Mesothelial cell of epicardium (in vitro differentiated cells): ENCODE data around the gene EDIL3. TPM values are rescaled to one million over a fixed set of nuclear protein-coding genes. Genes with fewer than 3 reads are reported as not detected.

Source experiments
- DNase-seq, 2 experiments: peaks; one replicate each; pipeline ENCODE4 v3.0.0; 2021; ENCODE audit warnings: low spot score in 2 of 2; ENCODE audit not compliant: unreplicated experiment in 2 of 2
- H3K27ac Mint-ChIP-seq: 2 replicates; pipeline ENCODE4 v1.8.0; 2021; ENCODE audit warnings: mixed read lengths
- H3K27me3 Mint-ChIP-seq: 2 replicates; pipeline ENCODE4 v1.8.0; 2021; ENCODE audit warnings: low read depth, mixed read lengths
- H3K36me3 Mint-ChIP-seq: 2 replicates; pipeline ENCODE4 v1.8.0; 2021; ENCODE audit warnings: mixed read lengths
- H3K4me1 Mint-ChIP-seq: 2 replicates; pipeline ENCODE4 v1.8.0; 2021; ENCODE audit warnings: mixed read lengths
- H3K4me3 Mint-ChIP-seq: 2 replicates; pipeline ENCODE4 v1.8.0; 2021; ENCODE audit warnings: mild to moderate bottlenecking, moderate library complexity, mixed read lengths
- H3K9me3 Mint-ChIP-seq: 2 replicates; pipeline ENCODE4 v1.8.0; 2021; ENCODE audit warnings: mixed read lengths
- total RNA-seq: library from RNA; stranded (reverse); gene quantifications from 3 replicates; pipeline ENCODE4 v1.2.1, GENCODE V29; 2021
- TF ChIP-seq, protein P1 (sequence below): fragments of 200-600 bp; sonication (generic); IDR thresholded peaks from one replicate; pipeline ENCODE4 v1.5.0; 2021; ENCODE audit warnings: antibody characterized with exemption; ENCODE audit not compliant: unreplicated experiment

EDIL3 gene, protein sequence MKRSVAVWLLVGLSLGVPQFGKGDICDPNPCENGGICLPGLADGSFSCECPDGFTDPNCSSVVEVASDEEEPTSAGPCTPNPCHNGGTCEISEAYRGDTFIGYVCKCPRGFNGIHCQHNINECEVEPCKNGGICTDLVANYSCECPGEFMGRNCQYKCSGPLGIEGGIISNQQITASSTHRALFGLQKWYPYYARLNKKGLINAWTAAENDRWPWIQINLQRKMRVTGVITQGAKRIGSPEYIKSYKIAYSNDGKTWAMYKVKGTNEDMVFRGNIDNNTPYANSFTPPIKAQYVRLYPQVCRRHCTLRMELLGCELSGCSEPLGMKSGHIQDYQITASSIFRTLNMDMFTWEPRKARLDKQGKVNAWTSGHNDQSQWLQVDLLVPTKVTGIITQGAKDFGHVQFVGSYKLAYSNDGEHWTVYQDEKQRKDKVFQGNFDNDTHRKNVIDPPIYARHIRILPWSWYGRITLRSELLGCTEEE
- total RNA-seq, result 45.2 to 51.3 TPM (median 48.0 TPM) in 3 replicates

DNA sequence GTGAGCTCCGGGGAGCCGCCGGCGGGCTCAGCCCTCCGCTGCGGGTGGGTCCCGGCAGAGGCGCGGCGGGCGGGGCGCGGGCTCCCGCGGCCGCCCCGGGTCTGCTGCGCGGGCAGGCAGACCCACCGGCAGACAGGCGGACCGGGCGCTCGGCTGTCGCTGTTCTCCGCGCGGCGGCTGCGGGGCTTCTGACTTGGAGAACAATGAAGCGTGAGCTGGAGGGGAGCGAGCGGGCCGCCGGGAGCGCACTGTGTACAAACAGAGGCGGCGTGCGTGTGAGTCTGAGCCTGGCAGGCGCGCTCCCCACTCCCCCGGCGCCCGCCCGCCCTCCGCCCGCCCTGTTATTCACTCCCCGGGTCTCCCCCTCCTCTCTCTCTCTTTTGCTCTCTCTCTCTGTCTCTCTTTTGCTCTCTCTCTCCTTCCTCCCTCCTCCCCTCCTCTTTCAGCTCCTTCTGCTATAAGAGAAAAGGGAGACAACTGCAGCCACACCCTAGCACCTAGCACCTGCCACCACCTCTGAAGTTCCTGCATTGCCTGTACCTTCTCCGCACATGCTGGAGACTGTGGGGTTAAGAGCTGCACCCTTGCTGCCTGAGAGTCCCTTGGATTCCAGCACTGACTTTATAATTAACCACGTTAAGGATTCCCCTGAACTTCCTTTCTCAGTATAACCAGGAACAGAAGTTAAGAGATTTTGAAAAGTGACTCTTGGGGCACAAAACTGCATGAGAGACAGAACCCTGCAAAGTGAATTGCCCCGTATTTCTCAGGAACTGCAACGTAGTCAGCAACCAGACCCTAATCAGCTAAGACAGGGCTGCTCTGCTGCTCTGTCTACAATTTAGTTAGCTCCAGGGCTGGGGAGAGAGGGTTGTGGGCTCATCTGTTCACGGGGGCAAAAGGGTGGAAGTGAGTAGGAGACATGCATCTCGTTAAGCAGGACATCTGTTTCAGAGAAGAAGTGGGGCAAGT, at the start of gene EDIL3:
Gene EDIL3 (minus strand): TSS at position 277 of the 972 bp plus-strand sequence. CDS start 506 bp downstream, outside the sequence.
- H3K27ac Mint-ChIP-seq, result peak within 1 kb of the TSS; percentile 96
- H3K4me1 Mint-ChIP-seq, result peaks cover 19% of the 10 kb centered on the region
- TF ChIP-seq, protein P1, sequence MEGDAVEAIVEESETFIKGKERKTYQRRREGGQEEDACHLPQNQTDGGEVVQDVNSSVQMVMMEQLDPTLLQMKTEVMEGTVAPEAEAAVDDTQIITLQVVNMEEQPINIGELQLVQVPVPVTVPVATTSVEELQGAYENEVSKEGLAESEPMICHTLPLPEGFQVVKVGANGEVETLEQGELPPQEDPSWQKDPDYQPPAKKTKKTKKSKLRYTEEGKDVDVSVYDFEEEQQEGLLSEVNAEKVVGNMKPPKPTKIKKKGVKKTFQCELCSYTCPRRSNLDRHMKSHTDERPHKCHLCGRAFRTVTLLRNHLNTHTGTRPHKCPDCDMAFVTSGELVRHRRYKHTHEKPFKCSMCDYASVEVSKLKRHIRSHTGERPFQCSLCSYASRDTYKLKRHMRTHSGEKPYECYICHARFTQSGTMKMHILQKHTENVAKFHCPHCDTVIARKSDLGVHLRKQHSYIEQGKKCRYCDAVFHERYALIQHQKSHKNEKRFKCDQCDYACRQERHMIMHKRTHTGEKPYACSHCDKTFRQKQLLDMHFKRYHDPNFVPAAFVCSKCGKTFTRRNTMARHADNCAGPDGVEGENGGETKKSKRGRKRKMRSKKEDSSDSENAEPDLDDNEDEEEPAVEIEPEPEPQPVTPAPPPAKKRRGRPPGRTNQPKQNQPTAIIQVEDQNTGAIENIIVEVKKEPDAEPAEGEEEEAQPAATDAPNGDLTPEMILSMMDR, result no peak
- DNase-seq, result peak; percentile 51 to 75
- H3K36me3 Mint-ChIP-seq, result no peaks in the 10 kb centered on the region
- H3K9me3 Mint-ChIP-seq, result no peaks in the 10 kb centered on the region
- H3K4me3 Mint-ChIP-seq, result peak within 1 kb of the TSS; percentile 86
- H3K27me3 Mint-ChIP-seq, result peaks cover 12% of the 10 kb centered on the region

DNA sequence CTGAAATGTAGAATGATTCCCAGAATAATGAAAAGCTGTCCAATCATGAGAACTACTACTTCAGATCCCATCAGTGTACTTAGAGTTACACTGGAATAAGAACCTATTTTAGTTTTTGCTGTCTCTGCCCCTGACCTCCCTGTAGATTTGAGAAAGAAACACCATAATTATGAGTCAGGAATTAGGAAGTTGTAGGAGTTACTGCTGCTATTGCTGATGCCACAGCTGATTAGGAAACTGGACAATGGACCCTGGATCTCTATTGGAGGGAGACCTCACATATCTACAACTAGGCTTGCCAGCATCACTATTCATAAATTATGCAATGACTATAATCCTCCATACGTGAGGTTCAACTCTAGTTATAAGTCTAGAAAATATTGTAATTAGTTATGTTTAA, 48.8 kb upstream of the EDIL3 start:
- Mint-ChIP-seq H3K27ac (no peak overlapping the region), H3K4me1 (peaks cover 11% of the 10 kb centered on the region), H3K4me3 (no peak overlapping the region), H3K27me3 (no peaks in the 10 kb centered on the region), H3K9me3 (peaks cover 12% of the 10 kb centered on the region), H3K36me3 (peaks cover 6% of the 10 kb centered on the region)
- TF ChIP-seq, protein P1, result no peak
- no peak for DNase-seq

DNA sequence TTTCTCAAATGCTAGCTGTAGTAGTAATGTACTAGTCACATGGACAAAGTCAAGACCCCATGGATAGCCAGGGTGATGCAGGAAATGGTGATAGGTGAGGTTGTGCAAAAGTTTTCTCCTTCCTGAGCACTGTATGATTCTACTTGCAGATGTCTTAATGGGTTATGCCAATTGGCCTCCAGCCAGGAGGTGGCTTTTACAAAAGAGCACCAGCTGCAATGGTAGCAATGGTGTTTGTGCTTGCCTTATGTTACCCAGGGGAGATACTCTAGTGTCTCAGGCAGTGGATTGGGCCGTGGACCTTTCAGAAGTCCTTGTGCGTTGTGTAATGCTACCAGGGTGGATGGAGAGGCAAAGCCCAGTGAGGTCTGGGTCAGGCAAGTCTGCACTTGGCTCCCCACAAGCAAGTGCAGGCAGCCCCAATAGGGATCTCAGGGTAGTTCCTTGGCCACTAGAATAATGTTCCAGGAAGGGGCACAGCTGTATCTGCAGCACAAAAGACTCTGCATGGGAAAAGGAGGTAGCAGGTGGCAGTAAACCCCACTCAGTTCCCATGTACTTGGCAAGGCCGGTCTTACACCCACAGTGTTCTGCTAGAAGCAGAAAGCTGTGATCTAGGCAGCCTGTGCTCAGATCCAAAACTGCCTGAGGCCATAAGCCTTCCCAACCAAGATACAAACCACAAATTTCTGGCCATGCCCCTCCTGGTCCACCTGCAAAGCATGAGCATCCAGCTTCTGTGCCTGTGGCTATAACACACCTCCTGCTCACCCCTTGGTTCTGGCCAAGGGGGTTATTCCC, 46.4 kb upstream of the EDIL3 start:
- no peak overlapping the region for H3K27ac Mint-ChIP-seq
- H3K36me3 Mint-ChIP-seq, result peaks cover 9% of the 10 kb centered on the region
- H3K27me3 Mint-ChIP-seq, result no peaks in the 10 kb centered on the region
- peaks cover 9% of the 10 kb centered on the region for H3K4me1 Mint-ChIP-seq
- DNase-seq, result no peak
- H3K4me3 Mint-ChIP-seq, result no peak overlapping the region
- peaks cover 21% of the 10 kb centered on the region for H3K9me3 Mint-ChIP-seq
- TF ChIP-seq, protein P1, result no peak

DNA sequence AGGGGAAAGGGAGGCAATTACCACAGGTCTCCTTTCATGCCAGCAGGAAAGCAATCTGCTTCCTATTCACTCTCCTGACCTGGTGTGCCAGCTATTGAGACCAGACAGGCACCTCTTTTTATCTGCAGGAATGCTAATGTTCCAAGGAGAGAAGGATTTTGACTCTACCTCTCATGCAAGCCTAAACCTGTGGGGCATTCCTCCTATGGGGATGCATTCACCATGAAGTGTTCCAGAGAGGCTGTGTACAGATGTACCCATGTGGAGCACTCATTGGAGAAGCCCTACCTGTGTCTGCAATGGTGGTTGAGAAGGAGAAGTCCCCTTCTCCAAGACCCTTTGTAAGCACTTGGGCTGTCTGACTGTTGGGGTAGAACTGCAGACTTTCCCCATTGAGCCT, 45.4 kb upstream of the EDIL3 start:
- Mint-ChIP-seq H3K36me3 (peaks cover 7% of the 10 kb centered on the region), H3K27me3 (no peaks in the 10 kb centered on the region), H3K4me1 (peaks cover 8% of the 10 kb centered on the region), H3K9me3 (peaks cover 16% of the 10 kb centered on the region), H3K4me3 (no peak overlapping the region), H3K27ac (no peak overlapping the region)
- no peak for DNase-seq
- TF ChIP-seq, protein P1, result no peak

DNA sequence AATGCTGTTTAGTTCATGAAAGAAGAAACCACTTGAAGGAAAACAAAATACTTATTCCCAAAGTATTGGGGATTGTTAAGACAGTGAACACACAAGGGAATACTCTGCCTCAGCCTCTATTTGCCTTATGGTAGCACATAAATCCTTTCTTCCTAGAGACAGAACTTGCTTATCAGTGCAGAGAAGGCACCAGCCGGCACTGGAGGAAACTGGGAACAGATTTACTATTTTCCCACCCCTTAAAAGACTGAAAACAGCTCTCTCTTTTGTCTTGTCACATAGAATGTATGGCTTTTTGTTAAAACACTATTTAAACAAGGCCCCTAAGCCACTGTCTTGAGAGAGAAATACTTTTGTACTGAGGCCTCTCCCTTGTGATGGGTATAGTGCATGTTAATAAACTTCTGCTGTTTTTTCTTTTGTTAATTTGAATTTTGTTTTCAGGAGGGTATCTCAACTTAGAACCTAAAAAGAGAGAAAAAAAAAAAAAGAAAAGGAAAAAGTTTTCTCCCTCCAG, 40.7 kb upstream of the EDIL3 start:
- DNase-seq, result no peak
- Mint-ChIP-seq H3K27me3 (no peaks in the 10 kb centered on the region), H3K9me3 (peaks cover 24% of the 10 kb centered on the region), H3K36me3 (peaks cover 7% of the 10 kb centered on the region), H3K4me1 (peaks cover 9% of the 10 kb centered on the region), H3K4me3 (no peak overlapping the region), H3K27ac (peak overlapping the region; percentile 85)
- TF ChIP-seq, protein P1, result no peak
